Mesenteric fat pad (tissue), 1 donor: ENCODE data around the gene PDF. TPM values are rescaled to one million over a fixed set of nuclear protein-coding genes. Genes with fewer than 3 reads are reported as not detected.

Experiments used
- DNase-seq: peaks from one replicate; pipeline ENCODE4 v3.0.0-alpha.2; 2020; ENCODE audit warnings: low spot score
- total RNA-seq: library from RNA; stranded (reverse); fragmentation: NEBNext Ultra II Directional; extraction: Animal tissue kit (Norgen Biotek cat#: 25700); gene quantifications from one replicate; pipeline ENCODE4 v1.2.1, GENCODE V29; 2021
- donor health status: DM: yes; HTN: yes; CAD: no.

Gene PDF
- total RNA-seq, 1 donor from 2014 or later, result 14.8 TPM

GRCh38 chr16:69340095-69340644 is 9.8 kb upstream of the PDF start:
- no peak for DNase-seq

- peak; percentile 94 for DNase-seq
Observed at GRCh38 chr16:69339289-69340094, 9.1 kb upstream of the PDF start, which contains the start of the genes COG8 and NIP7. TSS of gene COG8 (minus strand) at chr16:69339564. CDS start at chr16:69339552, 12 bp downstream. TSS of gene NIP7 (plus strand) at chr16:69339772. CDS start at chr16:69339830, 58 bp downstream.

DNA sequence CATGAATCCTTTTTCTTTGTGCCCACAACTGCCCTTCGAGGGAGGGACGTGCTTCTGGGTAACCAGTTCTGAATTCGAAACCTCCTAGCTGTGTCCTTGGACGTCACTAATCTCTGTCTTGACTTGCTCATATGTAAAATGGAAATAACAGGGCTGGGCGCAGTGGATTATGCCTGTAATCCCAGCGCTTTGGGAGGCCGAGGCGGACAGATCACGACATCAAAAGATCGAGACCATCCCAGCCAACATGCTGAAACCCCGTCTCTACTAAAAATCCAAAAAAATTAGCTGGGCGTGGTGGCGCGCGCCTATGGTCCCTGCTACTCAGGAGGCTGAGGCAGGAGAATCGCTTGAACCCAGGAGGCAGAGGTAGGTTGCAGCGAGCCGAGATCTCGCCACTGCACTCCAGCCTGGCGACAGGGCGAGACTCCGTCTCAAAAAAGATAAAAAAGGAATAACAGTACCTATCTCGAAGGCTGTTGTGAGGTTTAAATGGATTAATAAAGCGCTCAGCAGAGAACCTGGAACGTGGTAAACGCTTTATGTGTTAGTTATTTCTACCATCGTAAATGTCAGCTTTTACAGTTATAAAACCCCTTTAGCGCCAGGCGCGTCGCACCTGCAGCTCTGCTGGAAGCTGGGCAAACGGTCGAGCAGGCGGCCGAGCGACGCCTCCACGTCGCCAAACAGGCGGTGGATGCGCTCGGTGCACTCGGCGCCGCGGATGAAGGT is 8.3 kb upstream of the PDF start:
- no peak for DNase-seq

DNA sequence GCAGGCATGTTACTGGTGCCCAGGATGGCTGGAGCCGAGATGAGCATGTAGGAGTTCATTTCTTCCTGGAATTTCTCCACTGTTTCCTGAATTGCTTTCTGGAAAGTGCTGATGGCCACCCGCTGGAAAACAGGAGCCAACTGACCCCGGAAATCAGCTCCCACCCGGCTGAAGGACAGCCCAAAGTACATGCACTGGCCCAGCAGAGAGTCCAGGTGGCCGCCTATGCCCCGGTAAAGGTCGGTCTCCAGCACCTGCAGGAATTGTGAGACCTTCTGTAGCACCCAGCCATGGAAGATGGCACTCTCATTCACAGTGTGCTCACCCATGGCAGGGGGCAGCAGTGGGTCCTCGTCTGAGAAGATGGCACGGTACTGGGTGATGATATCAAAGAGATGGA is 4.3 kb upstream of the PDF start:
- no peak for DNase-seq

GRCh38 chr16:69329369-69330285 is 761 bp downstream of the PDF start:
- DNase-seq, result peak; percentile 89

DNA sequence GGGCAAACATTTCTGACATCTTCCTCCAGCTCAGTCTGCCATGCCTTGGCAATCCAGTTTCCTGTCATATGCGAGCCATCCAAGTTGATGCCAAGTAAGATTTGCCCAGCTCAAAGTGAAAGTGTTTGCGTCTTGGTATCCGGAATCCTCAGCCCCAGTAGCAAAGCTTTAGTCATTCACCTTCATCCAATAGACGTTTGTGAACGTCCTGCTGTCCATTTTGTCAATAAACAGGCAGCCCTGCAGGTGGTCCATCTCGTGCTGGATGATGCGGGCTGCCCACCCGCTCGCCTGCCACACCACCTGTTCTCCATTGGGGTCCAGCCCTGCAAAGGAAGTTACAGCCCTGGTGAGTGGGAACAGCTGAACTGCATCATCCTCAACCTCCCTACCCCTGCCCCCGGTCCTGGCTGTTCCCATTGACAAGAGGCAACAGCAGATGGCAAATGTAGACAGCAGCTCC is 1.5 kb downstream of the PDF start:
- DNase-seq, result no peak

DNA sequence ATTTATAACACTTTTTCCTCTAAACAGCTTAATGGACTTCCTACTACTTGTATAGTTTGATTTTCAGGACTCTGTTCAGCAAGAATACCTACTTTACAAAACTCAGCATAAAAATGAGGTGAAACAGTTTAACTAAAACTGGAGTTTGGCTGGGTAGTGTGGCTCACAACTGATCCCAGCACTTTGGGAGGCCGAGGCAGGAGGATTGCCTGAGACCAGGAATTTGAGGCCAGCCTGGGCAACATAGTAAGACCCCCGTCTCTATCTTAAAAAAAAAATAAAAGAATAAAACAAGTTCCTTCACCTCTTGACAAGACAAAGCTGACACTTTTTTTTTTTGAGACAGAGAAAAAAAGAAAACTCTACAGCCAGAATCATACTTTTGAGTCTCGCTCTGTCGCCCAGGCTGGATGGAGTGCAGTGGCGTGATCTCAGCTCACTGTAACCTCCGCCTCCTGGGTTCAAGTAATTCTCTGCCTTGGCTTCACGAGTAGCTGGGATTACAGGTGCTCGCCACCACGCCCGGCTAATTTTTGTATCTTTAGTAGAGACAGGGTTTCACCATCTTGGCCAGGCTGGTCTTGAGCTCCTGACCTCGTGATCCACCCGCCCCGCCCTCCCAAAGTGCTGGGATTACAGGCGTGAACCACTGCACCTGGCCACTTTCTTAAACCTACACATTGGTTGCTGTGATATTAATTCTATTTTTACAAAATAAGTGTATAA is 2.6 kb downstream of the PDF start:
- DNase-seq, result peak; percentile 53

DNA sequence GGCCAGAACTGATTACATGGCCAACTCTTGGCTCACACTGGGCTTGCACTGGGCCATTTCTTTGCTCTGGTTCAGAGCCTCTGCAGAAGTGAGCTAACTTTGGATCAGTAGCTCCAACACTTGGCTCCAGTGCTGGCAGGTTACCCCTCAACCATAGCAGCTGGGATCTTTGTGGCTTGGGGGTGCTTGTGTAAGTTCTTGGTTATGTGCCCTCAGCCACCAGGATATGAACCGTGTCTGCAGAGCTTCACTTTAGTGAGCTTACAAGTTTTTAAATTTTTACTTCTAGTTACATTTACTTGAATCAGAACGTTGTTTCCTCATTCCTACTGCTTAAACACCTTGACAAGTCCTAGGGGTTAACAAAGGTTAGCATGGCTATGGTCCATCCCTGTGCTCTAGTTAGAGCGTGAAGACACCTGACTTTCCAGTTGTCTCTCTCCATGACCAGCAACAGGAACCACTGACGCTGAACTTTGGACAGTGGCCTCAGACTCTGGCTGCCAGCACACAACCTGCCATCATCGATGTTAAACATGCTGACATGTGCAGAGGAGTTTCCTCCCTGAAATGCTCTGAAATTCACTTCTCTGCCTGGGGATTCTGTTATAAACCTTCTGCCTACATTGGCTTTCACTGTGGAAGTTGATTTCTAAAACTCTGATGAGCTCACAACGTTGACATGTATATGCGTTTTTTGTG is 4.1 kb downstream of the PDF start:
- DNase-seq, result no peak

- DNase-seq, result peak; percentile 67
Observed at GRCh38 chr16:69325784-69326171, 4.6 kb downstream of the PDF start.

- peak; percentile 77 for DNase-seq
Observed at GRCh38 chr16:69324585-69325253, 5.7 kb downstream of the PDF start.

GRCh38 chr16:69324013-69324531 is 6.3 kb downstream of the PDF start:
- DNase-seq, result peak; percentile 89

- no peak for DNase-seq
Observed at GRCh38 chr16:69323415-69323814, 7.0 kb downstream of the PDF start.

GRCh38 chr16:69322343-69322742 is 8.0 kb downstream of the PDF start:
- no peak for DNase-seq

DNA sequence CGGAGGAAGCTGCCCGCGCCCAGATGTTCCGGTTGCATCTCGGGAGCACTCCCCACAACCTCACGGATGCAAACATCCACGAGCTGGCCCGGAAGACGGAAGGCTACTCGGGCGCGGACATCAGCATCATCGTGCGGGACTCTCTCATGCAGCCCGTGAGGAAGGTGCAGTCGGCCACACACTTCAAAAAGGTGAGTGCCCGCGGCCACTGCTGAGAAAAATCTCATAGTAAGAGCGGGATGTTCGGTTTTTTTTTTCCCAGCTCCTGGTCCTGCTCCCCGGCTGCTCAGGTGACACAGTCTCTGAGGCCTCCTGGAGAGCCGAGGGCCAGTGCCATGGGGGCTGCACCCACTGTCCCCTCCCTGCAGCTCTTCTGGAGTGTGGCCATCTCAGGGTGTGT is 9.3 kb downstream of the PDF start:
- peak; percentile 65 for DNase-seq

- DNase-seq, result peak; percentile 53
Observed at GRCh38 chr16:69320740-69321073, 9.7 kb downstream of the PDF start.

DNA sequence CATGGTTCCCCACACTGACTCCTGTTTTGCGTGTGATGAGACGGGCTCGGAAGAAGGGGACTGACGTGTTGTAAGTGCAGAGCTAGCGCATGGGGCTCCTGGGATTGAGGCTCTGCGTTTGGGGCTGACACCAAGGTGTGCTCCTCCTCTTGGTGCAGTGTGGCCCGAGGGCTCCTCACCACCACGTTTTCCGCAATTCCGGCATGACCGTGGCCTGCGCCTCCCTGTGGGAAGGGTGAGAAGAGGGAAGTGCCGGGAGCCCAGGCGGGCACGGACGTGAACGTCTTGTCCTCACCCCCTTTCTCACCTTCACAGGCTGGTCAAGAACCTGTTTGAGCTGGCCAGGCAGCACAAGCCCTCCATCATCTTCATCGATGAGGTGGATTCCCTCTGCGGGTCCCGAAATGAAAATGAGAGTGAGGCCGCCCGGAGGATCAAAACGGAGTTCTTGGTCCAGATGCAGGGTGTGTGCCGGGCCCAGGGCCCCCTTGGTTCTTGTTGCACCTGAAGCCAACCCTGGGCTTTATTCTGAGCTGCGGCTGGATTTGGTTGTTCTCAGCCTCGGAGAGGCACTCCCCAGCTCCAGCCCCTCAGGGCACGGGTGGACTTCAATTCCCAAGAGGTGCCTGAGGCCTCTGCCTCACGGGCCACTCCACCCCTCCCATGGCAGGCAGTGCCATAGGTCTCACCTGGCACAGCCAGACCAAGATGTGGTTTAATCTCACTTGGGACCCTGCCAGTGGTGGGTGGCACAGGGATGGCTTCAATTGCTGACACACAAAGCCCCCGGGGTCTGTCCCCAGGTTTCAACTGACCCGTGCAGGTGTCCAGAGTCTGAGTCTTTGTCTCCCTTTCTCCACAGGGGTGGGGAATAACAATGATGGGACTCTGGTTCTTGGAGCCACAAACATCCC is 10.3 kb downstream of the PDF start:
- DNase-seq, result peak; percentile 82

- peak; percentile 65 for DNase-seq
Observed at GRCh38 chr16:69319381-69319780, 11.0 kb downstream of the PDF start.

DNA sequence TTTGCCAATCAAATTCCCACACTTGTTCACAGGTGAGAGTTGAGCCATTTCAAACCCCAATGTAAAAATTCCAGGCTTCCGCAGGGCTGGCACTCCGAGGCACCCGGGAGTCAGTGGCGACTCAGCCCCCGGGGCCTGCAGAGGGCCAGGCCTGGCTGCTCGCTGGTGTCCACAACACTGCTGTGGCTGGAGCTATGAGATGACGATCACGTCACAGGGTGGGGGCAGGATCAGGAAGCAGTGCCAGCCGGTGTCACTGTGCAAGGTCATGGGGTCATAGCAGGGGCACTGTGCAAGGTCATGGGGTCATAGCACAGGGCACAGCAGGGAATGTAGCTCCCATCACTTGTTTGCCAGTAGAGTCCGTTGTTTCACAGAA is 11.5 kb downstream of the PDF start:
- peak; percentile 69 for DNase-seq
